Spleen (tissue), 11 donors: ENCODE measurements around the gene COL5A1. TPM values are rescaled to one million over a fixed set of nuclear protein-coding genes. Genes with fewer than 3 reads are reported as not detected.

Source experiments
- DNase-seq: peaks from one replicate; pipeline ENCODE4 v3.0.0-alpha.2; 2020
- H3K27ac ChIP-seq, 8 donors: fragments of 200-600 bp; sonication (generic) in 7 of 8; 1 replicate in 4 of 8; 2 replicates in 4 of 8; pipeline versions ENCODE4 v1.5.0 to v1.8.0; 2016 to 2021; ENCODE audit warnings: inconsistent platforms in 4 of 8, mild to moderate bottlenecking in 4 of 8, moderate library complexity in 1 of 8
- H3K27me3 ChIP-seq, 7 donors: fragments of 200-600 bp; sonication (generic) in 6 of 7; replicated peaks in 1 of 7; 1 replicate in 4 of 7; 2 replicates in 3 of 7; pipeline versions ENCODE4 v1.5.0 to v1.8.0; 2016 to 2021; ENCODE audit warnings: inconsistent platforms in 3 of 7, mild to moderate bottlenecking in 1 of 7
- H3K36me3 ChIP-seq, 6 donors: fragments of 200-600 bp; sonication (generic) in 5 of 6; 1 replicate in 4 of 6; 2 replicates in 2 of 6; pipeline versions ENCODE4 v1.5.0 to v1.8.0; 2016 to 2021; ENCODE audit warnings: inconsistent platforms in 2 of 6
- H3K4me1 ChIP-seq, 6 donors: fragments of 200-600 bp; sonication (generic) in 5 of 6; 1 replicate in 3 of 6; 2 replicates in 3 of 6; pipeline versions ENCODE4 v1.5.0 to v1.8.0; 2016 to 2021; ENCODE audit warnings: inconsistent platforms in 3 of 6
- H3K4me3 ChIP-seq, 8 donors: fragments of 200-600 bp; sonication (generic) in 7 of 8; 1 replicate in 4 of 8; 2 replicates in 4 of 8; pipeline versions ENCODE4 v1.5.0 to v1.8.0; 2016 to 2021; ENCODE audit warnings: inconsistent platforms in 4 of 8, mild to moderate bottlenecking in 4 of 8, moderate library complexity in 2 of 8
- H3K9me3 ChIP-seq, 8 donors: fragments of 200-600 bp; sonication (generic) in 7 of 8; 1 replicate in 4 of 8; 2 replicates in 4 of 8; pipeline versions ENCODE4 v1.5.0 to v1.8.0; 2016 to 2021; ENCODE audit warnings: inconsistent platforms in 4 of 8
- CTCF ChIP-seq, 11 experiments: fragments of 200-600 bp in 7 of 11; fragments of 450-650 bp in 4 of 11; sonication (generic) in 4 of 11; IDR thresholded peaks in 8 of 11; conservative IDR thresholded peaks in 3 of 11; 1 replicate in 7 of 11; 2 replicates in 4 of 11; pipeline versions ENCODE4 v1.4.0 to v1.8.0; 2016 to 2021; ENCODE audit warnings: antibody characterized with exemption in 11 of 11, inconsistent platforms in 4 of 11, mild to moderate bottlenecking in 1 of 11
- POLR2A ChIP-seq, 3 donors: fragments of 450-650 bp; IDR thresholded peaks; one replicate each; pipeline ENCODE4 v1.5.1; 2017; ENCODE audit warnings: antibody characterized with exemption in 3 of 3, mild to moderate bottlenecking in 1 of 3
- POLR2AphosphoS5 ChIP-seq, 3 donors: sonication (generic); formaldehyde crosslinking; IDR thresholded peaks; one replicate each; pipeline ENCODE4 v1.5.1; 2017; ENCODE audit warnings: antibody characterized with exemption in 3 of 3
- WGBS, 5 donors: extraction: QIAGEN DNeasy Blood & Tissue Kit in 3 of 5; methylation state at CpG; one replicate each; pipeline versions ENCODE4 v1.1.5 to v1.1.7; 2013 to 2018; 5-methylcytosine and 5-hydroxymethylcytosine counted together
- intact Hi-C: fragments of 100-400 bp; cut with DNase I; formaldehyde crosslinking; loops from one replicate; pipeline ENCODE4 v1.15.0; 2023; ENCODE audit warnings: low total_unique reads
- polyA plus RNA-seq, 3 donors: library from polyadenylated mRNA; stranded (reverse); fragments of 200-250 nt; gene quantifications; one replicate each; pipeline ENCODE4 v1.2.1, GENCODE V29; 2013
- total RNA-seq, 7 donors: library from RNA; depleted of rRNA in 3 of 7; stranded (reverse); fragments of >200 nt in 3 of 7; fragmentation: NEBNext Ultra II Directional in 4 of 7; extraction: Animal tissue kit (Norgen Biotek cat#: 25700) in 4 of 7; gene quantifications; one replicate each; pipeline versions ENCODE4 v1.1.0 to v1.2.1, GENCODE V29; 2016 to 2021
- donor health status: healthy with polysubstance abuse.
- donor health status: DM: no; HTN: no; CAD: no; lungs with moderate emphysema.
- donor health status: DM: no; HTN: no; CAD: no.
- donor health status: Bipolar disorder and iron deficiency.
- donor health status: healthy.
- donor health status: DM: no; HTN: no; CAD: no.
- donor health status: DM: yes; HTN: yes; CAD: no.

The COL5A1 gene
- total and polyA plus RNA-seq, 10 donors: 2.6 to 50.6 (median 23.7) TPM

DNA sequence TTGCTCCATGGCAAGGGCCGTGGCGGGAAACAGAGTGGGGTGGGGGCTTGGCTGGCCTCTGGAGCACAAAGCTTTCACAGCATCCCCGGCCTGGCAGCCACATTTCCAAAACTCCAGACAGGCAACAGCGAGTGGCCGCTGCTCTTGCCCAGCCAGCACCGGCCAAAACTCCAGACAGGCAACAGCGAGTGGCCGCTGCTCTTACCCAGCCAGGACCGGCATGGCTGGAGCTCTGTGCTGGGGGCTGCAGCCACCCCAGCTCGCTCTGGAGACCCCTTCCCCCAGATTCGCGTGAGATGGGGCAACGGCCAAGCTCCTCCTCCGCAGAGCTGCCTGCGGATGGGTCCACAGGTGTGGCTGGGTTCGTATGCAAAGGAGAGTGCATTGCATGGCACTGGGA is 98.5 kb downstream of the COL5A1 start:
- intact Hi-C loops: no loop called here
- Histone ChIP-seq H3K27me3 (peaks cover 0 to 7% (median 0%) of the 10 kb centered on the region in 7 donors), H3K4me3 (no peak overlapping the region), H3K36me3 (peaks cover 0 to 19% (median 0%) of the 10 kb centered on the region in 6 donors), H3K27ac (no peak overlapping the region), H3K4me1 (no peaks in the 10 kb centered on the region), H3K9me3 (peaks cover 0 to 4% (median 0%) of the 10 kb centered on the region in 8 donors)
- WGBS, 5 donors: 87 to 97% (median 91%) methylated on average over 14 to 16 of the region's 16 CpGs
- DNase-seq: no peak
- no peak for TF ChIP-seq POLR2AphosphoS5 (IDR thresholded peaks at IDR 0.05)

DNA sequence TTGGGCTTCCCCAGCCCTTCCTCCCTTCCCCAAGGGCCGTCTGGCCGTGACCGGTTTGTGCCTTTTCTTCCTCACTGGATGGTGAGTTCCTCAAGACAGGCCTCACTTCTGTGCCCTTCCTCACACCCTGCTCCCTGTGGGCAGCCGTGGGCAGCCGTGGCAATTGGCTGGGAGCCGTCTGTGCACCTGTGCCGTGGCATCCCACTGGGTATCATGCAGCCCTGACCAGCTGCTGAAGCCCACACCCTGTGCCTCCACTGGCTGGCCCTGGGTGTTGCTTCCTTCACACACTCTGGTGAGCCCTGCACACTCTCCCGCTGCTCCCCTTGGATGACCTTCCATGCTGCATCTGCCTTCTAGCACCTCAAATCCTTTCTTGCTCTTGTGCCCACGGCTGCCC is 100.2 kb downstream of the COL5A1 start:
- 69 to 86% (median 84%) methylated on average over 8 to 9 of the region's 9 CpGs for WGBS, 5 donors
- peaks cover 0 to 12% (median 0%) of the 10 kb centered on the region in 8 donors for H3K9me3 ChIP-seq
- no peak overlapping the region for H3K27ac ChIP-seq
- no peak for DNase-seq
- H3K36me3 ChIP-seq: peaks cover 0 to 31% (median 2%) of the 10 kb centered on the region in 6 donors
- intact Hi-C loops: no loop called here
- H3K4me3 ChIP-seq: no peak overlapping the region
- no peaks in the 10 kb centered on the region for H3K4me1 ChIP-seq
- peaks cover 0 to 7% (median 0%) of the 10 kb centered on the region in 7 donors for H3K27me3 ChIP-seq
- TF ChIP-seq POLR2A (IDR thresholded peaks at IDR 0.05) (no peak), POLR2AphosphoS5 (IDR thresholded peaks at IDR 0.05) (no peak)

GRCh38 chr9:134742822-134743535 is 101.4 kb downstream of the COL5A1 start:
- no peak for DNase-seq
- Histone ChIP-seq H3K36me3 (peaks cover 0 to 42% (median 2%) of the 10 kb centered on the region in 6 donors), H3K27me3 (peaks cover 0 to 7% (median 0%) of the 10 kb centered on the region in 7 donors), H3K4me1 (no peaks in the 10 kb centered on the region), H3K9me3 (peaks cover 0 to 12% (median 0%) of the 10 kb centered on the region in 8 donors), H3K27ac (no peak overlapping the region), H3K4me3 (no peak overlapping the region)
- TF ChIP-seq CTCF (IDR thresholded peaks at IDR 0.05 in 8 of 11, conservative IDR thresholded peaks at IDR 0.05 in 3 of 11) (no peak), POLR2A (IDR thresholded peaks at IDR 0.05) (no peak), POLR2AphosphoS5 (IDR thresholded peaks at IDR 0.05) (no peak)
- 86 to 93% (median 91%) methylated on average over 19 to 22 of the region's 22 CpGs for WGBS, 5 donors
- intact Hi-C loops: no loop called here

DNA sequence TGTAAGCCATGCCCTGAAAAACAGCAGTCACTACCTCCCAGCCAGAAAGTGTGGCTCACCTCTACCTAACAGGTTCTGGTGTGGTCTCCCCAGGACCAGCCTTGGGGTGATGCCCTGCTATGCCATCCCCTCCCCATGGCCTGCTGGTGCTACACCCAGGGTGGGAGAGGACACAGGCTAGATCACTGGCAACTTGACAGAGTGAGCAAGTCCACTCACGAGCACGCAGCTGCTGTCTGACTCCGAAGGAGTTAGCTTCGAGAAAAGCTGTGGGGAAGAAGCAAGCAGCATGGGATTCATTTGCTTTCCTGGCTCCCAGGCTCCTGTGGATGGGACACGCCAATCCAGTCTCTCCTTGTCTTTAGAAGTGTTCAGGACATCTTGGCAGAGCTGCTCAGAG is 102.2 kb downstream of the COL5A1 start:
- intact Hi-C loops: no loop called here
- Histone ChIP-seq H3K4me3 (no peak overlapping the region), H3K27me3 (peaks cover 0 to 5% (median 0%) of the 10 kb centered on the region in 7 donors), H3K27ac (no peak overlapping the region), H3K4me1 (no peaks in the 10 kb centered on the region), H3K36me3 (peaks cover 0 to 47% (median 2%) of the 10 kb centered on the region in 6 donors), H3K9me3 (peaks cover 0 to 12% (median 0%) of the 10 kb centered on the region in 8 donors)
- TF ChIP-seq POLR2AphosphoS5 (IDR thresholded peaks at IDR 0.05) (no peak), POLR2A (IDR thresholded peaks at IDR 0.05) (no peak), CTCF (IDR thresholded peaks at IDR 0.05 in 8 of 11, conservative IDR thresholded peaks at IDR 0.05 in 3 of 11) (no peak)
- no peak for DNase-seq
- WGBS, 5 donors: 70 to 100% (median 95%) methylated on average over 1 to 5 of the region's 5 CpGs
